NCI-H2029 (cell line): ENCODE measurements around the gene PPM1J.
"Not testable (repeated sequence)": the region's sequence is repeated elsewhere in the genome, so short reads cannot be mapped to it uniquely, and the experiment has no call there.

Experiments
- DNase-seq: peaks from one replicate; lab custom pipeline; 2025; lab: John Stamatoyannopoulos, UW

The PPM1J gene

DNA sequence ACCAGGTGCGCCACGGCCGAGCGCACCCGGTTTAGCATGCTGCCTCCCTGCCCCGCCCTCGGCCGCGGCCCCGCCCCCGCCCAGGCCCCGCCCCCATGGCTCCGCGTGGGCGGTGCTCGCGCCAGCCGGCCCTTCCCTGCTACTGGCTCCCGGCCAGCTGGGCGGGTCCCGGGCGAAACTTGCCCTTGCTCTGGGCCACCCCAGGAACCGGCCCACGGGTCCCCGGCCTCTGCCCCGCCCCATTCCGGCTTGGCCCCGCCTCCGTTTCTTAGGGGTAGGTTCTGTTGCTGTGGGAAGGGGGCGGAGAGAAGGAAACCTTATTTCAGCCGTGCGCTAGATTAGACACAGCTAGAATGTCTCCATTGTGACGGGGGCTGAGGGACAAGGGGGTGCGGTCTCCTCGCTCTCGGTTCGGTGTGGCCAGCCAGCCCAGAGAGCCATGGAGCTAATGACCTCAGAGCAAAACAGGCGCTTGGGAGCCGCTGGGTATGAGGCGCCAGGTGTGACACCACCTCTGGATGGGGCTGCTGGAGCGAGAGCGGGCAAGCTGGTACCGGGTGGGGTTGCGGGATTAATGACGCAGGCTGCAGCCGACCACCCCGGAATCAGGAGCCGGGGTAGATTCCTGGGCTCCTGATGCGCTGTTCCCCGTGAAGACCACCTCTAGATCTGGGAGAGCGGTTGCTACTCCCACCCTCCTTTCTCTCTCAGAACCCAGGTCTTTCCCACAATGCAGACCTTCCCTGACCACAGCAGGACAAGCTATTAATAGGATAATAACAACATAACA lies at the start of gene PPM1J:
TSS of gene PPM1J (minus strand) at position 69 of the 790 bp plus-strand sequence. CDS start at position 38, 31 bp downstream.
- DNase-seq = peak; percentile 77

- DNase-seq = no peak
These were observed 47.7 kb upstream of the PPM1J start for GRCh38 chr1:112762541-112763500.

- DNase-seq = peak; percentile 17
These were observed 46.8 kb upstream of the PPM1J start for GRCh38 chr1:112761714-112762480.

DNA sequence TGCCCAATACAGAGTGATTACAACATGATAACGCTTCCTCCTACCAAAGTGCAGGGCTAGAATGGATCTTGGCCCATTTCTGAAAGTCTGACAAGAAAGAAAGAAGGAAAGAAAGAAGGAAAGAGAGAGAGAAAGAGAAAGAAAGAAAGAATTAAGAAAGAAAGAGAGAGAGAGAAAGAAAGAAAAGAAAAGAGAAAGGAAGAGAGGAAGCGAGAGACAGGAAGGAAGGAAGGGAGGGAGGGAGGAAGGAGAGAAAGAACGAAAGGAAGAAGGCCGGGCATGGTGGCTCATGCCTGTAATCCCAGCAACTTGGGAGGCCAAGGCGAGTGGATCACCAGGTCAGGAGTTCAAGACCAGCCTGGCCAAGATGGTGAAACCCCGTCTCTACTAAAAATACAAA lies 44.1 kb upstream of the PPM1J start:
- no peak for DNase-seq

GRCh38 chr1:112754116-112754628 lies 39.0 kb upstream of the PPM1J start:
- no peak for DNase-seq

DNA sequence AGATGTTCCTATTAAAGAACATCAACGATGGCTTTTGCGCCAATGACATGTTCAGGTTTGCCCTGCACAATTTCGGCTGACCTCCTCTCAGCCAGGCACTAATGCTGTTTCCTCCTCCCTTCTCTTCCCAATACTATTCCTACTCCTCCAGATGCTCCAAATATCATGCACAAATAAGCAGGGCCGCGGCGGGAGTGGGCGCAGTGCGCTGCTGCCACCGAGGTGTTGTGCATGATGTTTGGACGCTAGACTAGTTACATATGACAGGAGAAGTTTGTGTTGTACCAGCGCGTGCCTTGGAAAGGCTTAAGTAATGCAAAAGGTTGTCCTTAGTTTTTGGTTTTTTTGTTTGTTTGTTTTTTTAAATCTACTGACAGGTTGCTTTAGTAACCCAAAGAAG lies 33.3 kb upstream of the PPM1J start:
- DNase-seq = no peak

- no peak for DNase-seq
These were observed 29.0 kb upstream of the PPM1J start for GRCh38 chr1:112744009-112744578.

GRCh38 chr1:112743174-112744008 lies 28.3 kb upstream of the PPM1J start:
- no peak for DNase-seq

- no peak for DNase-seq
These were observed 22.4 kb upstream of the PPM1J start for GRCh38 chr1:112737573-112737972.

DNA sequence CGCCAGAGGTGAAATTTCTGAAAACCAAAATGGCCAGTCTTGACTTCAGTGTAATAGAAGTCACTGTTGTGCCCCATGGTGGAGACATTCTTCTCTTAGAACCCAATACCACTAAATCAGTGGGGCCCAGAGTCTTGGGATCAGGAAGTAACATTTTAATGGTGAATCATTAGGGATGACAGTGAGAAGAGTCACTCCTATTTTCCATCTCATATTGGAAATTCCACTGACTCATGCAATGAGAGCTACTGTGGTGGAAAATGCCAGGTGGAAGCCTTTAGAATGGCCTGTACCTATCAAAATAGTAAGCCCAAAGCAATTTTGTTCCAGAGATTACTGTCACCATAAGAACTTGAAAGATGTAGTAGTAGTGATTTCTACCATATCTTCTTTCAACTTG lies 20.6 kb upstream of the PPM1J start:
- no peak for DNase-seq

DNA sequence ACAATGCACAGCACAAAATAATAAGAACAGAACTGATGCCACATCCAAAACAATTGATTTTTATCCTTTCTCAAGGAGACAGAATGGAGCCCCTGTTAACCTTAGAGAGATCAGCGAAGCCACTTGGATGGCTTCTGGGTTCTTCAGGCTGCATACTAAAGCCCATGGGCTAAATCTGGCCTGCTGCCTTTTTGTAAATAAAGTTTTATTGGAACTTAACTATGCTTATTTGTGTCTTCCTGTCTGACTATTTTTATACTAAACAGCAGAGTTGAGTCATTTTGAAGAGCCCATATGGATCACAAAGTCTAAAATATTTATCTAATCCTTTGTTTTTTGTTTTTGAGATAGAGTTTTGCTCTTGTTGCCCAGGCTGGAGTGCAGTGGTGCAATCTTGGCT lies 16.3 kb upstream of the PPM1J start:
- DNase-seq = no peak

GRCh38 chr1:112729909-112730308 lies 14.8 kb upstream of the PPM1J start:
- DNase-seq = no peak

GRCh38 chr1:112729011-112729410 lies 13.9 kb upstream of the PPM1J start:
- DNase-seq = not testable (repeated sequence)

DNA sequence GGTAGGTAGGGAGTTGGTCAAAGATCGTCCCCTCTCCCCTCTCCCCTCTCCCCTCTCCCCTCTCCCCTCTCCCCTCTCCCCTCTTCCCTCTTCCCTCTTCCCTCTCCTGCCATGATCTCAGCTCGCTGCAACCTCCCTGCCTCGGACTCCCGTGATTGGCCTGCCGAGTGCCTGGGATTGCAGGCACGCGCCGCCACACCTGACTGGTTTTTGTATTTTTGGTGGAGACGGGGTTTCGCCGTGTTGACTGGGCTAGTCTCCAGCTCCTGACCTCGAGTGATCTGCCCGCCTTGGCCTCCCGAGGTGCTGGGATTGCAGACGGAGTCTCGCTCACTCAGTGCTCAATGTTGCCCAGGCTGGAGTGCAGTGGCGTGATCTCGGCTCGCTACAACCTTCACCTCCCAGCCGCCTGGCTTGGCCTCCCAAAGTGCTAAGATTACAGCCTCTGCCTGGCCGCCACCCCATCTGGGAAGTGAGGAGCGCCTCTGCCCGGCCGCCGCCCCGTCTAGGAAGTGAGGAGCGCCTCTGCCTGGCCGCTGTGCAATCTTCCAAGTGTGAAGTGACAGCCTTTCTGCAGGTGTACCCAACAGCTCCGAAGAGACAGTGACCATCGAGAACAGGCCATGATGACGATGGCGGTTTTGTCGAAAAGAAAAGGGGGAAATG lies 13.3 kb upstream of the PPM1J start:
- not testable (repeated sequence) for DNase-seq

GRCh38 chr1:112727716-112728115 lies 12.6 kb upstream of the PPM1J start:
- DNase-seq = no peak

DNA sequence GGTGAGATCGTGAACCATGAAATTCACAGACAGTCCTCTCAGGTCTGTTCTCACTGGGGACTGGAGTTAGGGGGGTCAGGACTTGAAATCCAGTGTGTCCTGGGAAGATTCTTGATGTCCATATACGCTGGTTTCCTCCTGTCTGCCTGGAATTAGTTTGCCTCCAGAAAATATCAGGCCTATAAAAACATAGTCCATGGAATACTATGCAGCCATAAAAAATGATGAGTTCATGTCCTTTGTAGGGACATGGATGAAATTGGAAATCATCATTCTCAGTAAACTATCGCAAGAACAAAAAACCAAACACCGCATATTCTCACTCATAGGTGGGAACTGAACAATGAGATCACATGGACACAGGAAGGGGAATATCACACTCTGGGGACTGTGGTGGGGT lies 9.1 kb upstream of the PPM1J start:
- not testable (repeated sequence) for DNase-seq

DNA sequence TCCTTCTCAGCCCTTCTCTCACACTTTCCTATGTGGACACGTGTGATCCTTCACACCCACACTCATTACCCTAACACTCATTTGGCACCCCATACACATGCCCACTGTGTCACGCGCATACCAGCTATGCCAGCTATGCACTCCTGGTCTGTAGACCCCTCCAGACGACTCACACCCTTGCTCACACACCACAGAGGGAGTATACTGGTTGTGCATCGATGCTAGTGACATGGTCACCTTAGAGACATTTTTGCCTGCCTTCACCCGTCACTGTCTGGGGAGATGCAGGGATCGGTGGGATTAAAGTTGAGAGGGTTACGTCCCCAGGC lies 8.3 kb upstream of the PPM1J start:
- DNase-seq = no peak

- no peak for DNase-seq
These were observed 7.7 kb upstream of the PPM1J start for GRCh38 chr1:112722601-112723510.

DNA sequence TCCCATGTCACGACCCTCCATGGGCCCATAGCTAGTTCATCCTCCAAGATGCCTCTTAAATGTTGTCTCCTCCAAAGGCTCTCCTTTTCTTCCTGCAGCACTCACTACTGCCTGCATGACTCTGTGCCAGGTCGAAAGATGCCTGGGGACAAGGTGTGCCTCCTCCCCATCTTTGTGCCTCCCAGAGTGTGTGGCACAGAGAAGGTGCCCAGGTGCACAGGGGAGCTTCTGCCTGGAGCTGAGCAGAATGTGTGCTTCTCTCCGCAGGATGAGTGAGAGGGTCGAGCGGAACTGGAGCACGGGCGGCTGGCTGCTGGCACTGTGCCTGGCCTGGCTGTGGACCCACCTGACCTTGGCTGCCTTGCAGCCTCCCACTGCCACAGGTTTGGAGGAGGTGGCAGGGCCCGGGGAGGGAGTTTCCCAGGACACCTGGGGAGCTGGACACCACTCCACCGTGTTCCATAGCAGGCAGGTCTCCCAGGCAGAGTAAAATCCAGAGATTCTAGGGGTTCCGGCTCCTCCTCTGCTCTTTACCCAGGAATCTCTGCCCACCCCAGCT lies 6.9 kb upstream of the PPM1J start:
- no peak for DNase-seq
